Neutrophil (primary cell): ENCODE results near the gene TNFSF9.

ENCODE experiments used
- H3K27ac ChIP-seq: fragments of 200-600 bp; sonication (generic); 2 replicates; pipeline ENCODE4 v1.5.1; 2016; ENCODE audit warnings: mild to moderate bottlenecking, moderate library complexity
- H3K27me3 ChIP-seq: fragments of 200-600 bp; sonication (generic); 2 replicates; pipeline ENCODE4 v1.6.0; 2016; ENCODE audit warnings: mild to moderate bottlenecking
- H3K36me3 ChIP-seq: fragments of 200-600 bp; sonication (generic); 2 replicates; pipeline ENCODE4 v1.5.1; 2017
- H3K4me1 ChIP-seq, 2 experiments: fragments of 200-600 bp in 1 of 2; sonication (generic) in 1 of 2; 1 replicate in 1 of 2; 2 replicates in 1 of 2; pipeline versions ENCODE4 v1.5.1 to v1.6.1; 2013 to 2016; ENCODE audit warnings: low read depth in 1 of 2, low read length in 1 of 2, mild to moderate bottlenecking in 1 of 2, moderate library complexity in 1 of 2; ENCODE audit not compliant: control insufficient read depth in 1 of 2, insufficient read depth in 1 of 2
- H3K4me3 ChIP-seq, 2 experiments: fragments of 200-600 bp in 1 of 2; sonication (generic) in 1 of 2; 1 replicate in 1 of 2; 2 replicates in 1 of 2; pipeline ENCODE4 v1.5.1; 2013 to 2016; ENCODE audit warnings: low read depth in 1 of 2, low read length in 1 of 2, mild to moderate bottlenecking in 1 of 2, moderate library complexity in 1 of 2
- H3K9me3 ChIP-seq: fragments of 200-600 bp; sonication (generic); 2 replicates; pipeline ENCODE4 v1.5.1; 2016
- TF ChIP-seq, protein P1 (sequence below): fragments of 200-600 bp; sonication (generic); IDR thresholded peaks from 2 replicates; pipeline ENCODE4 v1.5.1; 2016; ENCODE audit warnings: antibody characterized with exemption

TNFSF9 gene

DNA sequence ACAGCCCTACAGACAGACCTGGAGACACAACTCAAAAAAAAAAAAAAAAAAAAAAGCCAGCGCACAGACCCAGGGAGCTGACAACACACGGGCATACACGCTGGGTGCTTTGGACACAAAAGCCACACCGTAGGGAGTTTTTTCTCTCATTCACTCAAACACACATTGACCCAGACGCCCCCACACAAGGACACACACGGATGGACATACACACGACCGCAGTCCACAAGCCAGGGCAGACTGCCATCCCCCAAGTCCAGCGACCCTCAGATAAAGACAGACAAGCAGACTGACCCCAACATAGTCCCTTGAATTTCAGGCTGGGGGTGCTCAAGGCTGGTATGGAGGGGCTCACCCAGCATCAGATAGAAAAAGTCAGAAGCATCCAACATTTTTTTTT is 16.7 kb upstream of the TNFSF9 start:
- no peaks in the 10 kb centered on the region for H3K36me3 ChIP-seq
- peaks cover 2% of the 10 kb centered on the region for H3K27me3 ChIP-seq
- no peak overlapping the region for H3K27ac ChIP-seq
- TF ChIP-seq, protein P1, sequence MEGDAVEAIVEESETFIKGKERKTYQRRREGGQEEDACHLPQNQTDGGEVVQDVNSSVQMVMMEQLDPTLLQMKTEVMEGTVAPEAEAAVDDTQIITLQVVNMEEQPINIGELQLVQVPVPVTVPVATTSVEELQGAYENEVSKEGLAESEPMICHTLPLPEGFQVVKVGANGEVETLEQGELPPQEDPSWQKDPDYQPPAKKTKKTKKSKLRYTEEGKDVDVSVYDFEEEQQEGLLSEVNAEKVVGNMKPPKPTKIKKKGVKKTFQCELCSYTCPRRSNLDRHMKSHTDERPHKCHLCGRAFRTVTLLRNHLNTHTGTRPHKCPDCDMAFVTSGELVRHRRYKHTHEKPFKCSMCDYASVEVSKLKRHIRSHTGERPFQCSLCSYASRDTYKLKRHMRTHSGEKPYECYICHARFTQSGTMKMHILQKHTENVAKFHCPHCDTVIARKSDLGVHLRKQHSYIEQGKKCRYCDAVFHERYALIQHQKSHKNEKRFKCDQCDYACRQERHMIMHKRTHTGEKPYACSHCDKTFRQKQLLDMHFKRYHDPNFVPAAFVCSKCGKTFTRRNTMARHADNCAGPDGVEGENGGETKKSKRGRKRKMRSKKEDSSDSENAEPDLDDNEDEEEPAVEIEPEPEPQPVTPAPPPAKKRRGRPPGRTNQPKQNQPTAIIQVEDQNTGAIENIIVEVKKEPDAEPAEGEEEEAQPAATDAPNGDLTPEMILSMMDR, result no peak
- peaks cover 21% of the 10 kb centered on the region in 2 experiments for H3K4me1 ChIP-seq
- H3K4me3 ChIP-seq, result no peak overlapping the region
- no peaks in the 10 kb centered on the region for H3K9me3 ChIP-seq

DNA sequence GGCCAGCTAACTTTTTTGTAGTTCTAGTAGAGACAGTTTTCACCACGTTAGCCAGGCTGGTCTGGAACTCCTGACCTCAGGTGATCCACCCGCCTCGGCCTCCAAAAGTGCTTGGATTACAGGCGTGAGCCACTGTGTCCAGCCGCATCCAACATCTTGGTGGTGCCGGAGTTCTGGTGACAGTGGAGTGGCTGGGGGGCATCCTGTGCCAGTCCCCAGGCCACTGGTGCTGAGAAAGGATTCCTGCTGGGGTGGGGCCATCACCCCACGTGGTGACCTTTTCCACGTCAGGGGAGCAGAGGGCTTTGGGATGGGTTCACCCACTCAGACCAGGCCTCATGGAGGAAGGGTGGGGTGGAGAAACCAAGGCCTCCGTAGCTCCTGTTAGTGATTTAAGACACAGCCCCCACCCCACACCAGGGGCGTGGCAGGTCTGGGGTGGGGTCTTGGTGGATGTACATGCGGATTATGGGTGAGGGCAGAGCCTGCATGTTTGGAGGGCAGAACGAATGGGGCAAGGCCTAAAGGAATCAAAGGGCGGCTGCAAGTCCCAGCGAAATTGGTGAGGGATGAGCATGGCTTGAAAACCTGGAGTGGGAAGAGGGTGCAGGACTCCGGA is 15.8 kb upstream of the TNFSF9 start:
- Histone ChIP-seq H3K27me3 (peaks cover 11% of the 10 kb centered on the region), H3K36me3 (no peaks in the 10 kb centered on the region), H3K4me3 (no peak overlapping the region), H3K4me1 (peaks cover 21% of the 10 kb centered on the region in 2 experiments), H3K27ac (no peak overlapping the region), H3K9me3 (no peaks in the 10 kb centered on the region)
- TF ChIP-seq, protein P1, result no peak

GRCh38 chr19:6516018-6516658 is 14.7 kb upstream of the TNFSF9 start:
- TF ChIP-seq, protein P1, result no peak
- peak overlapping the region; percentile 47 for H3K27ac ChIP-seq
- peak overlapping the region; percentile 70 to 80 for H3K4me3 ChIP-seq
- no peaks in the 10 kb centered on the region for H3K9me3 ChIP-seq
- H3K36me3 ChIP-seq, result no peaks in the 10 kb centered on the region
- H3K4me1 ChIP-seq, result peaks cover 21% of the 10 kb centered on the region in 2 experiments
- H3K27me3 ChIP-seq, result peaks cover 16% of the 10 kb centered on the region

- Histone ChIP-seq H3K36me3 (no peaks in the 10 kb centered on the region), H3K4me3 (peak overlapping the region; percentile 70 to 80), H3K9me3 (no peaks in the 10 kb centered on the region), H3K27me3 (peaks cover 16% of the 10 kb centered on the region), H3K27ac (peak overlapping the region; percentile 47), H3K4me1 (peaks cover 21% of the 10 kb centered on the region in 2 experiments)
- TF ChIP-seq, protein P1, result peak; percentile 87
Measured at GRCh38 chr19:6516659-6517291, 14.1 kb upstream of the TNFSF9 start.

DNA sequence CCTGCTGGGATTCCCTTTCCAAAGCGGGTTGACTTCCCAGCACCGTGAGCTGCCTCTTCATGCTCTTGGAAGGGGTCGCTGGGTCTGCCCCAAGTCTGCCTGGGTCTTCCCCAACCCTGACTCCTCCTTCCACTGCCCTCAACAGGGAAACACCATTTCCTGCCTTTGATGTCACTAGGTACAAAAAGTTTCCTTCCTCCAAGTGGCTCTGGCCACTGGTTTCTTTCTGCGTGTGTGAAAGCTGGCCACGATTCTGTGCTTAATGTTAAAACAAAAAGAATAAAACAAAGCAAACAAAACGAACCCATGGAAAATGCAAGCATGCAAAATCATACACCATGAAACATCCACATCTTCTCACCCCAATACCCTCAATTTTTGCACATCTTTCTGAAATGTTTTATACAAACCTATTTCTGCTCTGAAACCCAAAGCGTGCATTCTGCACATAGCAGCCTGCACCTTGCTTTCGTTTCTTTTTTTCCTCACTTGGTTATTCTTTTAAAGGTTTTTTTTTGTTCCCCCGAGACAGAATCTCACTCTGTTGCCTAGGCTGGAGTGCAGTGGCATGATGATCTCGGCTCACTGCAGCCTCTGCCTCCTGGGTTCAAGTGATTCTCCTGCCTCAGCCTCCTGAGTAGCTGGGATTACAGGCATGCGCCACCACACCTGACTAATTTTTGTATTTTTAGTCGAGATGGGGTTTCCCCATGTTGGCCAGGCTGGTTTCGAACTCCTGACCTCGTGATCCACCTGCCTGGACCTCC is 12.5 kb upstream of the TNFSF9 start:
- Histone ChIP-seq H3K4me1 (peaks cover 21% of the 10 kb centered on the region in 2 experiments), H3K27ac (no peak overlapping the region), H3K36me3 (no peaks in the 10 kb centered on the region), H3K27me3 (peaks cover 16% of the 10 kb centered on the region), H3K9me3 (no peaks in the 10 kb centered on the region), H3K4me3 (no peak overlapping the region)
- TF ChIP-seq, protein P1, result no peak
